Epithelial cell of proximal tubule (primary cell): ENCODE results near the gene SLC9A9. TPM values are rescaled to one million over a fixed set of nuclear protein-coding genes. Genes with fewer than 3 reads are reported as not detected.

Experiments used
- DNase-seq: peaks from one replicate; pipeline ENCODE4 v3.0.0-alpha.2; 2011; ENCODE audit warnings: low read depth
- H3K4me3 ChIP-seq: 2 replicates; pipeline ENCODE4 v1.5.1; 2011; ENCODE audit warnings: low read depth, mild to moderate bottlenecking, low read length
- CTCF ChIP-seq: conservative IDR thresholded peaks from 2 replicates; pipeline ENCODE4 v1.5.1; 2012; ENCODE audit warnings: low read depth, mild to moderate bottlenecking, low read length
- total RNA-seq: library from RNA; depleted of rRNA; stranded (reverse); fragments of >200 nt; gene quantifications from 2 replicates; pipeline ENCODE4 v1.2.3, GENCODE V29; 2015

The SLC9A9 gene
- total RNA-seq, 1 donor from 2014 or later = 0.17 TPM

- no peak for TF ChIP-seq CTCF
- no peak for DNase-seq
- H3K4me3 ChIP-seq = no peak overlapping the region
Measured at GRCh38 chr3:143261848-143262247, 586.4 kb downstream of the SLC9A9 start.

- H3K4me3 ChIP-seq = no peak overlapping the region
- TF ChIP-seq CTCF = no peak
- DNase-seq = no peak
Measured at GRCh38 chr3:143258692-143259091, 589.6 kb downstream of the SLC9A9 start.

- no peak for DNase-seq
- no peak overlapping the region for H3K4me3 ChIP-seq
- TF ChIP-seq CTCF = no peak
Measured at GRCh38 chr3:143256416-143256815, 591.9 kb downstream of the SLC9A9 start.

GRCh38 chr3:143255739-143256138, 592.5 kb downstream of the SLC9A9 start:
- no peak for DNase-seq
- no peak overlapping the region for H3K4me3 ChIP-seq
- no peak for TF ChIP-seq CTCF

GRCh38 chr3:143252931-143253330, 595.3 kb downstream of the SLC9A9 start:
- no peak for DNase-seq
- no peak overlapping the region for H3K4me3 ChIP-seq
- TF ChIP-seq CTCF = no peak

- no peak for DNase-seq
- no peak for TF ChIP-seq CTCF
Measured at GRCh38 chr3:143249014-143249413, 599.3 kb downstream of the SLC9A9 start.

GRCh38 chr3:143247073-143247472, 601.2 kb downstream of the SLC9A9 start:
- H3K4me3 ChIP-seq = no peak overlapping the region
- TF ChIP-seq CTCF = no peak
- DNase-seq = no peak

More at GRCh38 chr3:143249014-143249413, 599.3 kb downstream of the SLC9A9 start:
- H3K4me3 ChIP-seq = no peak overlapping the region
